ENCODE measurements around the gene SCN2B. TPM values are rescaled to one million over a fixed set of nuclear protein-coding genes. Genes with fewer than 3 reads are reported as not detected.

Gene SCN2B
- total and polyA plus RNA-seq, 2 of the 13 experiments (the other 11 are each of a cell fraction or from before 2014, with no cell fraction given), result 0.01 to 0.02 TPM

- TF ChIP-seq RBAK (CRISPR knock-in tag; IDR thresholded peaks at IDR 0.05) (peak; percentile 64; the same call in 1 of the 2 replicates), RFXAP (CRISPR knock-in tag; IDR thresholded peaks at IDR 0.05; ENCODE audit: borderline replicate concordance) (peak; percentile 92; the same call in 1 of the 2 replicates), AHDC1 (CRISPR knock-in tag; IDR thresholded peaks at IDR 0.05; ENCODE audit: borderline replicate concordance) (peak; percentile 53; the same call in 1 of the 2 replicates), ZNF574 (CRISPR knock-in tag; IDR thresholded peaks at IDR 0.05) (peak; percentile 42; the same call in 1 of the 2 replicates), EP300 (IDR thresholded peaks at IDR 0.05; ENCODE audit: low read depth in 2 of 2, low read length in 2 of 2) (peak; percentile 72 to 94; a peak in 3 of 4 replicates), EP300 (CRISPR knock-in tag; IDR thresholded peaks at IDR 0.05; ENCODE audit: borderline replicate concordance) (peak; percentile 88), SALL1 (CRISPR knock-in tag; IDR thresholded peaks at IDR 0.05) (peak; percentile 98), SOX5 (CRISPR knock-in tag; IDR thresholded peaks at IDR 0.05; ENCODE audit: borderline replicate concordance) (peak; percentile 78), KLF16 (CRISPR knock-in tag; IDR thresholded peaks at IDR 0.05) (peak in 1 of 2 experiments; percentile 70; a peak in 2 of 4 replicates), ZNF687 (CRISPR knock-in tag; IDR thresholded peaks at IDR 0.05) (peak; percentile 83), ZNF253 (CRISPR knock-in tag; IDR thresholded peaks at IDR 0.05; ENCODE audit: borderline replicate concordance) (peak; percentile 23; the same call in 1 of the 2 replicates), ZNF362 (CRISPR knock-in tag; IDR thresholded peaks at IDR 0.05; ENCODE audit: borderline replicate concordance) (peak; percentile 17; the same call in 1 of the 2 replicates), FOXC1 (CRISPR knock-in tag; IDR thresholded peaks at IDR 0.05; ENCODE audit: borderline replicate concordance) (no peak)
Measured at GRCh38 chr11:118202599-118203422, 26.4 kb upstream of the SCN2B start (continued).
